MM.1S (cell line): ENCODE results near the gene SCFD2.
"Not testable (repeated sequence)": the region's sequence is repeated elsewhere in the genome, so short reads cannot be mapped to it uniquely, and the experiment has no call there.

Source experiments
- DNase-seq: peaks from one replicate; pipeline ENCODE4 v3.0.0-alpha.2; 2015
- H2AFZ ChIP-seq: fragments of 300-600 bp; sonication (generic); 2 replicates; pipeline ENCODE4 v1.6.0; 2016; ENCODE audit warnings: antibody characterized with exemption, low read length
- H3F3A ChIP-seq: fragments of 300-600 bp; sonication (generic); 2 replicates; pipeline ENCODE4 v1.6.1; 2016; ENCODE audit warnings: mild to moderate bottlenecking, antibody characterized with exemption, low read length, moderate library complexity, mixed read lengths; ENCODE audit not compliant: insufficient read depth
- H3K27ac ChIP-seq: fragments of 300-600 bp; sonication (generic); 2 replicates; pipeline ENCODE4 v1.5.1; 2016; ENCODE audit warnings: mild to moderate bottlenecking, low read length
- H3K27me3 ChIP-seq: fragments of 300-600 bp; sonication (generic); replicated peaks from 2 replicates; pipeline ENCODE4 v1.6.0; 2016; ENCODE audit warnings: low read length; ENCODE audit not compliant: insufficient read depth
- H3K36me3 ChIP-seq: fragments of 300-600 bp; sonication (generic); replicated peaks from 2 replicates; pipeline ENCODE4 v1.6.1; 2016; ENCODE audit warnings: mild to moderate bottlenecking, low read length, mixed read lengths; ENCODE audit not compliant: insufficient read depth
- H3K4me1 ChIP-seq: fragments of 300-600 bp; sonication (generic); 2 replicates; pipeline ENCODE4 v1.6.1; 2016; ENCODE audit warnings: low read length, mixed read lengths
- H3K4me2 ChIP-seq: fragments of 300-600 bp; sonication (generic); 2 replicates; pipeline ENCODE4 v1.6.0; 2016; ENCODE audit warnings: low read depth, low read length
- H3K4me3 ChIP-seq: fragments of 300-600 bp; sonication (generic); 2 replicates; pipeline ENCODE4 v1.5.1; 2016; ENCODE audit warnings: low read length, mixed read lengths
- H3K79me2 ChIP-seq: fragments of 300-600 bp; sonication (generic); 2 replicates; pipeline ENCODE4 v1.6.1; 2016; ENCODE audit warnings: mixed run types, low read length, mixed read lengths
- H3K9ac ChIP-seq: fragments of 300-600 bp; sonication (generic); 2 replicates; pipeline ENCODE4 v1.6.1; 2016; ENCODE audit warnings: low read length, mixed read lengths
- H3K9me2 ChIP-seq: fragments of 300-600 bp; sonication (generic); replicated peaks from 2 replicates; pipeline ENCODE4 v1.6.1; 2016; ENCODE audit warnings: mild to moderate bottlenecking, low read length, mixed read lengths; ENCODE audit not compliant: insufficient read depth
- H3K9me3 ChIP-seq: fragments of 300-600 bp; sonication (generic); replicated peaks from 2 replicates; pipeline ENCODE4 v1.6.1; 2016; ENCODE audit warnings: mild to moderate bottlenecking, low read length, mixed read lengths; ENCODE audit not compliant: insufficient read depth
- H4K20me1 ChIP-seq: fragments of 300-600 bp; sonication (generic); 2 replicates; pipeline ENCODE4 v1.6.1; 2016; ENCODE audit warnings: mild to moderate bottlenecking, low read length, moderate library complexity, mixed read lengths; ENCODE audit not compliant: insufficient read depth
- CTCF ChIP-seq: fragments of 300-600 bp; sonication (generic); IDR thresholded peaks from 2 replicates; pipeline ENCODE4 v1.5.1; 2016; ENCODE audit warnings: antibody characterized with exemption, low read length, mixed read lengths
- EZH2 ChIP-seq: fragments of 300-600 bp; sonication (generic); optimal IDR thresholded peaks from 2 replicates; pipeline ENCODE3; 2017; ENCODE audit warnings: low read depth, mild to moderate bottlenecking, antibody characterized with exemption, low read length, mixed read lengths
- EZH2phosphoT487 ChIP-seq: fragments of 300-600 bp; sonication (generic); IDR thresholded peaks from 2 replicates; pipeline ENCODE4 v1.6.1; 2018; ENCODE audit warnings: antibody characterized with exemption, low read length

Gene SCFD2

GRCh38 chr4:52993771-52994170, 372.1 kb downstream of the SCFD2 start:
- Histone ChIP-seq H3K79me2 (no peaks in the 10 kb centered on the region), H3F3A (no peaks in the 10 kb centered on the region), H3K4me3 (no peak overlapping the region), H3K9ac (no peak overlapping the region), H4K20me1 (no peaks in the 10 kb centered on the region), H3K27me3 (no peaks in the 10 kb centered on the region), H3K9me2 (no peaks in the 10 kb centered on the region), H3K27ac (no peak overlapping the region), H3K4me2 (no peak overlapping the region), H3K4me1 (no peaks in the 10 kb centered on the region), H3K36me3 (no peaks in the 10 kb centered on the region; the same call in 1 of the 2 replicates), H3K9me3 (no peaks in the 10 kb centered on the region), H2AFZ (no peak overlapping the region)
- no peak for DNase-seq
- TF ChIP-seq EZH2phosphoT487: no peak
- no peak for TF ChIP-seq EZH2
- TF ChIP-seq CTCF: no peak

- H3K4me1 ChIP-seq, H3K4me2 ChIP-seq, H3K4me3 ChIP-seq, H3K9me2 ChIP-seq, H3F3A ChIP-seq, H3K79me2 ChIP-seq, H2AFZ ChIP-seq, H3K9ac ChIP-seq, H3K9me3 ChIP-seq, H3K27ac ChIP-seq, H3K36me3 ChIP-seq, DNase-seq, H3K27me3 ChIP-seq, H4K20me1 ChIP-seq: not testable (repeated sequence)
Measured at GRCh38 chr4:52992551-52992950, 373.3 kb downstream of the SCFD2 start.

DNA sequence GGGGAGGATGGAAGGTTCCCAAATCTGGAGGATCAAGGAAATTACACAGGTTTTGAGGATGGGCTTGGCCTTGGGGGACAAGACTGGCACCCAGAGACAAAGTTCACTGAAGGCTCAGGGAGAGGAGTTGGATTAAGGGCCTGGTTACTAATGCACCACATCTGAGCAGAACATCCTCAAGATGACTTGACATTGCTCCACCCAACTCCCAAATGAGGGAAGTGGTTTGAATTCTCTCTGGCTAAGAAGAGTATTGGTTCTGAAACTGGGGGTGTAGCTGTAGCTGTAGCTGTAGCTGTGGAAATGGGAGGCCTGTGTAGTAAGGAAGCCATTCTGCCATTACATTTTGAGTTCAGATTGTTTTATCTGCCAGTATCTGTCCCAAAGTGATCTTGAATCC, 374.4 kb downstream of the SCFD2 start:
- H3K4me2 ChIP-seq: no peak overlapping the region
- no peaks in the 10 kb centered on the region for H3K27me3 ChIP-seq
- no peak overlapping the region for H3K4me3 ChIP-seq
- no peak overlapping the region for H3K9ac ChIP-seq
- no peaks in the 10 kb centered on the region for H3K9me3 ChIP-seq
- H3K79me2 ChIP-seq: no peaks in the 10 kb centered on the region
- TF ChIP-seq CTCF: no peak
- no peak for TF ChIP-seq EZH2
- TF ChIP-seq EZH2phosphoT487: no peak
- no peaks in the 10 kb centered on the region for H3K9me2 ChIP-seq
- H3K27ac ChIP-seq: no peak overlapping the region
- H3F3A ChIP-seq: no peaks in the 10 kb centered on the region
- H2AFZ ChIP-seq: no peak overlapping the region
- no peaks in the 10 kb centered on the region; the same call in 1 of the 2 replicates for H3K36me3 ChIP-seq
- H4K20me1 ChIP-seq: no peaks in the 10 kb centered on the region
- DNase-seq: no peak
- H3K4me1 ChIP-seq: no peaks in the 10 kb centered on the region

- TF ChIP-seq EZH2: no peak
- TF ChIP-seq CTCF: no peak
- no peak for TF ChIP-seq EZH2phosphoT487
Measured at GRCh38 chr4:52990706-52991105, 375.2 kb downstream of the SCFD2 start.

More at GRCh38 chr4:52990706-52991105, 375.2 kb downstream of the SCFD2 start:
- no peaks in the 10 kb centered on the region for H3K27me3 ChIP-seq
- no peak for DNase-seq
- H3K9me3 ChIP-seq: no peaks in the 10 kb centered on the region
- H3K27ac ChIP-seq: no peak overlapping the region
- no peaks in the 10 kb centered on the region for H3K9me2 ChIP-seq
- H2AFZ ChIP-seq: no peak overlapping the region
- H3K9ac ChIP-seq: no peak overlapping the region
- no peaks in the 10 kb centered on the region for H3K79me2 ChIP-seq
- no peaks in the 10 kb centered on the region for H4K20me1 ChIP-seq
- no peaks in the 10 kb centered on the region for H3K4me1 ChIP-seq
- no peak overlapping the region for H3K4me2 ChIP-seq
- H3K4me3 ChIP-seq: no peak overlapping the region
- no peaks in the 10 kb centered on the region for H3F3A ChIP-seq
- no peaks in the 10 kb centered on the region; the same call in 1 of the 2 replicates for H3K36me3 ChIP-seq
